Measurements from ENCODE around the gene XPR1.
"Not testable (repeated sequence)": the region's sequence is repeated elsewhere in the genome, so short reads cannot be mapped to it uniquely, and the experiment has no call there.

XPR1 gene

DNA sequence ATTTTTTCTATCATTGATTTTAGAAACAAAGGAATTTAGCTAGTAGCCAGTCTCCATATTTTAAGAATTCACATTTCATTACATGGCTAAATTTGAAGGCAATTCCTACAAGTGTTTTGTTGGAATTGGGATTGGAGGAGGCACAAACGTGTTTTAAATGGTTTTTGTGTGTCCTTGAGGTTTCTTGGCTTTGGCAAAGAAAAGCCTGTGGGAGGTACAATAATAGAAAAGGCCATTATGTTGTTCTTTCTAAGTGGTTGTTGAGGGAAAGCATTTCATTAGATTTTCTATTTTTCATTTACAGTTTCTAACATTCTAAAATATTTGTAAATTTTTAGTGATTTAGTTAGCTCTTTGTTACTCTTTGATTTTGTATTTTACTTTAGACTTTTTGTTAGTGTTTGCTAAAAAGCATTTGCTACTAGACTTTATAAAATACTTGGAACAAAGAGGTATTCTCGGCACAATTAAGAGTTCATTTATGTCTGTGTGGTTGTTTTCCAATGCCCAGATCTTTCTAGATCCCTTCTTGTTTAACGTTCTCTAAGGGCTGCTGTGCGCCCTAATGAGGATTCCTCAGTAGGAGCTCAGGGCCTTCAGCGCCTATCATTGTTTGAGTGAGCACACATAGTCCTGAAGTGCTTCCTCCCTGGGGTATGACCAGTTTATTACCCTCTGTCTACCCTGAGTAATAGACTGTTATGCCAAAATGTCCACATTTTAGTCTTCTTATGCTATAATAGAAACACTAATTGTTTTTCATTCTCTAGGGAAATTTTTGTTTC, 210.9 kb downstream of the XPR1 start:
- peak; percentile 45 for DNase-seq

DNA sequence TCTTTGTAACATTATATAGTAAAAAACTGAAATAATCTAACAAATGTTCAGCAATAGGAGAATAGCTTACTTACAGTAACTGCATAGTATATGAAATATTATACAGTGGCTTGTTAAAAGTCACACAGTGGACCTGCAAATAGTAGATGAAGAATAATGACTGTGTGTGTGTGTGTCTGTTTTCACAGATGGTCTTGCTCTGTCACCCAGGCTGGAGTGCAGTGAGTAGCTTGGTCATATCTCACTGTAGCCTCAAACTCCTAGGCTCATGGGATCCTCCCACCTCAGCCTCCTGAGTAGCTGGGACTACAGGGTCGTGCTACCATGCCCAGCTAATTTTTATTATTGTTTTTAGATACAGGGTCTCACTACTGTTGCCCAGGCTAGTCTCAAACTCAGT, 213.5 kb downstream of the XPR1 start:
- no peak for DNase-seq

DNA sequence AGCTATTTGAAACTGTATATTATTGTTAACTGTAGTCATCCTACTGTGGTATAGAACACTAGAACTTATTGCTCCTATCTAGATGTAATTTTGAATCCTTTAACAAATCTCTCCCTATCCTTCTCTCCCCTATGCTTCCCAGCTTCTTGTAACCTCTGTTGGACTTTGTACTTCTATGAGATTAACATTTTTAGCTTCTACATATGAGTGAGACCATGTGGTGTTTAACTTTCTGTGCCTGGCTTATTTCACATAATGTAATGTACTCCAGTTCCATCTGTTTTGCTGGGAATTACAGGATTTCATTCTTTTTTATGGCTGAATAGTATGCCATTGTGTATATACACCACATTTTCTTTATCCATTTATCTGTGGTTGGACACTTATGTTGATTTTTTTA, 216.4 kb downstream of the XPR1 start:
- DNase-seq = no peak

DNA sequence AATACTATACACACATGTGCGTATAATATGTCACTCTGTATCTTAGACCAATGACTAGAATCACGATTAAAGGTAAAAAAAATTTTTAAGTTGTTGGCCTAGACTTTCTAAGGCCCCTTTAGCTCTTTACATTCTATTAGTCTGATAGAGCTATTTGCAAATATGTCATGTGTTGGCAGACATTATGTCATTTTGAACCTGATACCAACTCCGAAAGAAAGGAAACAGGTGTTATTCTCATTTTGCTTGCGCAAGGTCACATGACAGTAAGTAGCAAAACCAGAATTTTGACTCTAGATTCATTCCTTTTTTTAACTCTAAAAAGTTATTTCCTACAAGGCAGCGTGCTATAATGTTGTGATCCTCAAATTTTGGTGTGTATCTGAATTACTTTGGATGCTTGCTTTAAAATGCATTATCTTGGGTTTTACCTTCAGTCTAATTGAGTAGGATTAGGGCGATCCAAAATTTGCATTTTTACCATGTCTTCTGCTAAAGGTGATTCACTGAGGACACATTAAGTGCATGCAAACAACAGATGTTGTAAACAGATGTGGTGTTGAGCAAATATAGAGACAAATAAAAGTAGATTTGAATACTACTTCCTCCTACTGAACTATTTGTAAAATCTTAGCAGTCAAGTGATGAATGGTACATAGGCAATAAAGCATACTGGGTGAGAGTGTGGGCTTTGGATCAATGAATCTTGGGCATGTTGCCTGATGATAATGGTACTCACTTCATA, 217.4 kb downstream of the XPR1 start:
- no peak for DNase-seq

DNA sequence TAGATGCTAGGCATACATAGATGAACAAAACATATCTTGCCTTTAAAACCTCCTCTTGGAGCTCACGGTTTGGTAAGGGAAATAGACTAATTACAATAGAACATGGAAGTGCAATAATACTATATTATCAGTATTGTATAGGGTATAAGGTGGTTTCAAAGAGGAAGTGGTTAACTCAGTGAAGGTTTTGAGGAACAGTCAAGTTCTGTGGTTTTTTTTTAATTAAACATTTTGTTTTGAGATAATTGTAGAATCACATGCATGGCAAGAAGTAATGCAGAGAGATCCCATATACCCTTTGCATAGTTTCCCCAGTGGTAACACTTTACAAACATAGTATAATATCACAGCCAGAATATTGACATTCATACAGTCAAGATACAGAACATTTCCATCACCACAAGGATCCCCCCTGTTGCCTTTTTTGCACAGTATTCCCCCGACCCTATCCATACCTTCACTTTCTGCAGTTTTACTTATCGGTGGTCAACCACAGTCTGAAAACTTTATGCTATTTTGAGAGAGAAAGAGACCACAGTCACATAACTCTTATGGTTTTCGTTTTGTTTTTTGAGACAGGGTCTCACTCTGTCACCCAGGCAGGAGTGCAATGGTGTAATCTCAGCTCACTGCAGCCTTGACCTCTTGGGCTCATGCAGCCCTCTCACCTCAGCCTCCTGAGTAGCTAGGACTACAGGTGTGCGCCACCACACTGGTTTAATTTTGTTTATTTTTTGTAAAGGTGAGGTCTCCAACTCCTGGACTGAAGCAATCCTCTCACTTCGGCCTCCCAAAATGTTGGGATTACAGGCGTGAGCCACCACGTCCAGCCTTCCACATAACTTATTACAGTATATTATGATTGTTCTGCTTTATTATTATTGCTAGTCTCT, 220.4 kb downstream of the XPR1 start:
- DNase-seq = no peak

DNA sequence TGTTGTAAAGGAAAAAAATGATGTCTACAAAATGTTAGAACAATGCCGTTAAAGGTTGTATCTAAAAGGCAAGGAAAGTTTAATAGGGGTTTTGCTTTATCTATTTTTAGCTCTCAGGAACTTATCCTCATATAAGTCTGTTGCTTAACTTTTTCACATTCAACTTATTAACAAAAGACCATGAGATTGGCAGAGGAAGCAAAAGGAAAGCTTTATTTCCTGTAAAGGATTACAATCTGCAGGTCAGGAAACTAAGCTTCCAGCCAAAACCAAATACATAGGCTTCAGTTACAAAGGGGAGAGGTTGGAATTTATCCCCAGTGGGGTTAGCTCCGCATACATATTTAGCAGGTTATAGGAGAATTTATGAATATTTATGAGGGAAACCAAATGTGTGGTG, 222.2 kb downstream of the XPR1 start:
- no peak for DNase-seq

DNA sequence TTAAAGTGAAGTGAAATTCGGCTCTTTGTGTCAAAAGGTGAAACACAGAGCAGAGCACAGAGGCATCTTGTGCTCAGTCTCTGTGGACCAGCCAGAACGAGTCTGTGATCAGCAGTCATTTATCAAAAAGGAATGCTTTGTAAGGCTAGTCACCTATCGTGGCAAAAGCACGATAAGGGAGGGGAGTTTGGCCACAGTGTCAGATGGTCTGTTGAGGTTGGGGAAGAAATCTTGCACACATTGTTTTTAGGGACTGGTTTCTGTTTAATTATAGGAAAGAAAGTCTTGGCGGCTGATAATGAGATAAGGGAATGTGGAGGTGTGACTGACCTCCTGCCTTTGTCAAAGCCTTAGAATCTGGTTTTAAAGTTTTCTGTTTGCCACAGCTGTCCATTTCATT, 222.6 kb downstream of the XPR1 start:
- DNase-seq = no peak

DNA sequence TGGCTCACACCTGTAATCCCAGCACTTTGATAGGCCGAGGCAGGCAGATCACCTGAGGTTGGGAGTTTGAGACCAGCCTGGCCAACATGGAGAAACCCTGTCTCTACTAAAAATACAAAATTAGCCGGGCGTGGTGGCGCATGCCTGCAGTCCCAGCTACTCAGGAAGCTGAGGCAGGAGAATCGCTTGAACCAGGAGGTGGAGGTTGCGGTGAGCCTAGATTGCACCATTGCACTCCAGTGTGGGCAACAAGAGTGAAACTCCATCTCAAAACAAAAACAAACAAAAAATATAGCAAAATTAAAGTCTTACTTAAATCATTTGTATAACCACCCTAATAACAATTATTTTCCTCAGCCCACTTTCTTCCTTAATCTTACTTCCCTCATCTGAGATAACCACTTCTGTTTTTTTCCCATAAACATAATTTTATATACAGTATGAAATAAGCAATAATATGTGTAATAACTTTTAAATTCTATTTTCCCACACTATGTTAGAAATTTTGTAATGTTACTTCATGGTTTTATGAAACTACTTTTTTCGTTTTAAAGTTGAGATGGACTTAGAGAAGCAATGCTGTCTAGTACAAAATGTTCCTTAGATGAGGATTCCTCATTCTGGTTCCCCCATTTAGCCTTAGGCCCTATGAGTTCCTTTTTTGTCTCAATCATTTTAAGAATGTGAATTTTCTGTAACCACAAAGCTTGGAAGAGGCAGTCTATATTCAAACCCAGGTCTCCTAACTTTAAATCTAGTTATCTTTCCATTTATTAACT, 226.3 kb downstream of the XPR1 start:
- not testable (repeated sequence) for DNase-seq

DNA sequence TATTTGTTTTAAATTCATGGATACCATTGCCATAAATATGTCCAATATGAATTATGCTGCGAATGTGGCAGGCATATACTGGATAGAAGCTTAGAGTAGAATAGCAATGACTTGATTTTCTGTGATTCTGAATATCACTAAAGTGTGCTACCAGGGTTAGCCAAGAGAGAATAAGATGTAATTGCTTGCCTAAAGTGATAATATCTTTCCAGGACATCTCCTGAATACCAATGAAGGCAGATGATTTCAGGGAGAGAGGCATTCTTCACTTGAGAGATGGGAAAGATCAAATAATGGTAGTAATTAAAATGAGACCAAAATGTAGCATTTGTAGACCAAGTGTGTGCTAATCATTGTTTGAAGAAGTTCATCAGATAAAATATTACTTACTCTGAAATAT, 227.5 kb downstream of the XPR1 start:
- no peak for DNase-seq

DNA sequence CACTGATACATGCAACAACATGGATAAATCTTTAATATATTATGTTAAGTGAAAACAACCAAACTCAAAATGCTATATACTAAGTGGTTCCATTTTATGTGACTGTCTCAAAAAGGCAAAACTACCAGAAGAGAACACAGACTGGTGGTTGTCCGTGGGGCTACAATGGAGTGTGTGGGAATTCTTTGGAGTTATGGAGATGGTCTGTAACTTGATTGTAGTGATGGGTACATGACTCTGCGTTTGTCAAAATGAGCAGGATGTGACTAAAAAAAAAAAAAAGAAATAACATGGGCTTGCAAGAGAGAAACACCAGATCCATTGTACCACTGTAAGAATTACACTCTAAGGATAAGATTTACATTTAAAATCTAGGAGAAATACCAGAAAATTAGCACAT, 228.7 kb downstream of the XPR1 start:
- DNase-seq = no peak

DNA sequence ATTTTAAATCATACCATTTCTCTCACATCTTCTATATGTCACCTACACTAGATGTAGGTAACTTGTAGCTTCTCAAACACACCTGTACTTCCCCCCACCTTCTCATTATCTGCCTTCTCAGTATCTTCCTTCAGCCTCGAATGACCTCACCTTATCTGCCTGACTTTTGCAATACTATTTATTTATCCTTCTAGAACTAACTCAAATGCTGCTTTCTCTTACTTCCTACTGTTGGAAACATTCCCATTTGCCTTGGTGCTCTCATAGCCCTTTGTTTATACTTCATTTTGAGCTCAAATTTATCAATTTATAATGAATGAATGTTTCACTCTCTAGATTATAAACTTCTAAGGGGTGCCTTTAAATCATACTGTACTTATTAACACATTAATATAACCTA, 230.5 kb downstream of the XPR1 start:
- DNase-seq = no peak

DNA sequence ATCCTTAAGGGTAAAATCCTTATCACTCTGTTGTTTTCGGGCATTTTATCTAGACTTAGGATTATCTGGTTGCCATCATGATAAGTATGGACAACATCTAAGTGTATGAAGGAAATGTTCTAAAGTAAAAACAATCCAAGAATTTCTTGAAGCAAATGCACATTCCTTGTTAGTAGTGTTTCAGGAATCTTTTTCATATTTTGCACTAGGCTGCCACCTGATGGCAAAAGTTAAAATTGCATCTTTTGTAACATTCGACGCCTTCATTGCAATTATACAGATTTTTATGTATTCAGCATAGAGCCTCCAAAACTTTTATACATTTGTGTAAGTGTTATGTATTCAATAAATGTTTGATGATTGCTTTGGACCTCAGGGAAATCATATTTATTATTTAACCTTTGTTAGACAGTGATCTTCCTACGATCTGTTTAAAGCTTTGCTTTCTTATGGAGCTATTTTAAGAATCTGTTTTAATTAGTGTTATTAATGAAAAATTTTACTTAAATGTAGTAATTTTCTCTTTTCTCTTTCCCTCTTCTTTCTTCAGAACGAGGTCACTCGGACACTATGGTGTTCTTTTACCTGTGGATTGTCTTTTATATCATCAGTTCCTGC, 231.4 kb downstream of the XPR1 start:
- peak; percentile 27 for DNase-seq

DNA sequence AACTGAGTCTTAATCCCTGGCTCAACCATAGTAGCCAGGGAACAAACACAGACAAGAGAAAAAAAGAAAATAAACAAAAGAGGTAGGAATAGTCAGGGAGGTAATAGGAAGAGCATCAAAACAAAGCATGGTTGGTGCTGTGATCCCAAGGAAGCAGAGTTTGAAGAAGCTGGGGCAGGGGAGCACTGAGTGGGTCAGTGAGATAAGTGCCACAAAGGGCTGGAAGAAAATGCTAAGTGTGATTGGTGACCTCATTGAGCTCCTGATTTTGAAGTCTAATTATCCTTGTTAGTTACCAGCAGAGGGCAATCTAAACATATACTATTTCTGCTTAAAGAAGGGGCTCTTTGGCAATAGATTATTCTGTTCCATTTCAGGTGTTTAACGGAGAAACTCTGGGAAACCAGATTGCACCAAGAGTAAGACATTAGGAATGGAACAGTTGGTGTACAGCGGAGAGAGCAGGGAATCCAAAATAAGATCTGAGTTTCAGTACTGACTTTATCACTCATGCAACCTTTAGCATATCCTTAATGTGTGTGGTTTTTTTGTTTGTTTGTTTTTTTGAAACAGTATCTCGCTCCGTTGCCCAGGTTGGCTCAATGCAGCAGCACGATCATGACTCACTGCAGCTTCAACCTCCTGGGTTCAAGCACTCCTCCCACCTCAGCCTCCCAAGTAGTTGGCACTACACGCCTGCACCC, 250.1 kb downstream of the XPR1 start:
- peak; percentile 47 for DNase-seq

DNA sequence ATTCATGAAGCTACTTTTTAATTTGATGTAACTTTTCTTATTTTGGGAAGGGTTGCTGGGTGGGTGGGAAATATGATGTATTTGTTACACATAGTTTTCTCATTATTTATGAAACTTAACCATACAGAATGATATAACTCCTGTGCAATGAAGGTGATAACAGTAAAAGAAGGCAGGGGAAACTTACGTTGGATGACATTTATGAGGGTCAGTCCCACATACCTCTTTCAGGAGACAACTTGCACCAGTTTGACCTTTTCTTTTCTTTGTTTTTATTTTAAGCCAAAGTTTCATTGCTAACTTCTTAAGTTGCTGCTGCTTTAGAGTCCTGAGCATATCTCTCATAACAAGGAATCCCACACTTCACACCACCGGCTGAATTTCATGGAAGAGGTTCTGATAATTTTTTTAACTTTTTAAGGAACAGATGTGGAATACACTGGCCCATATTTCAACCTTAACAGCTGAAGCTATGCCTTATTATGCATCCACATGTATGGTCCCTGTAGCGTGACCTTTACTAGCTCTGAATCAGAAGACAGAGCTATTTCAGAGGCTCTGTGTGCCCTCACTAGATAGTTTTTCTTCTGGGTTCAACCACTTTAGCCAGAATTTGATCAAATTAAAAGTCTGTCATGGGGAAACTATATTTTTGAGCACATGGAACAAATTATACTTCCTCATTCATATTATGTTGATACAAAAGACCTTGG, 252.9 kb downstream of the XPR1 start:
- DNase-seq = no peak

DNA sequence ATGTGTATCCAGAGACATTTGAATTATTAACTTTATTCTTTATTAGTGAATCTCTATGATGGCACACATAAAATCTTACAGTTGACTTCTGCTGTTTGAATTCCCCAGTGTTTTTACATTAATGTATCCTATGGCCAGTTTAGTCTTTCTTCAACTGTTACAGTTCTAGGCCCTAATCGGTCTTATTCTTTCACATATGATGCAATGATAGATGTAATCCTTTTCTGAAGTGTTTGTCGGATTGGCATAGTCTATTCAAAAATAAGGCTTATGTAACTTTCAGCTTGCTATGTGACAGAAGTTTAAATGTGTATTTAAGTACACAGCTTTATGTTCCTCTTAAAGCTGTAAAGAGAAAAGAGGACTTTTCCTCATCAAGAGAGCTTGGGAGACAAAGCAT, 254.5 kb downstream of the XPR1 start:
- DNase-seq = no peak

DNA sequence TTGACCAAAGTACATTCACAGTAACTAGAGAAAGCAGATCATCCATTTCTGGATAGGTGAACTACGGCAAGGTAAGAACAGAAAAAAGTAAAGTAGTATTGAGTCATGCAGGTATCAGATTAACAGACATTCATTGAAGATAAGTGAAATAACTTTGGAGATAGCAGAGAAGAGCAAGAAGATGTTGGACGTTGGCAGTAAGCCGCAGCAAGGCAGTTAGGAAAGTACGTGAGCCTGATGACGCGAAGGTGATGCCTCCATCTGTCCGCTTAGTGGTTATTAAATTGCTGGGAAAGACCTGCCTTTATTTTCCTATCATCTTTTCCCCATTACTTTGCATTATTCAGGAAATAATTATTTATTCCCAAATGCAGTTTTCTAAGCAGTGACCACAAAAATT, 256.0 kb downstream of the XPR1 start:
- no peak for DNase-seq

DNA sequence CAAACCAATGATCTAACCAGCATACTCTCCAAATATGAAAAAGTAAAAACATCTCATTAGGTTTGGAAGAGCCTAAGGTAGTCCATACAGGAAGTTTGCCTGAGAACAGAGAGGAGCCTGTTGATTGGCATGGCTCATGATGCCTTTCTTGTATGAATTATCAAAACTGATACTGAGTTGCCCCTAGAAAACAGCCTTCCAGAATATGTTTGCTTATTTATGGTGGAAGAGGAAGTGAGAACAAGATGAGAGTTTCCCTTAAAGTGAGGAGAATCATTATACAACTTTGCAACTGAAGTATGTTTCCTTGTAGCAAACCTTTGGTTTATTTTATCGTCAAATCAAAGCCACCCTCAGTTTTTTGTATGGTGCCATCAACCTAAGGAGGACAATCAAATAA, 257.0 kb downstream of the XPR1 start:
- no peak for DNase-seq

DNA sequence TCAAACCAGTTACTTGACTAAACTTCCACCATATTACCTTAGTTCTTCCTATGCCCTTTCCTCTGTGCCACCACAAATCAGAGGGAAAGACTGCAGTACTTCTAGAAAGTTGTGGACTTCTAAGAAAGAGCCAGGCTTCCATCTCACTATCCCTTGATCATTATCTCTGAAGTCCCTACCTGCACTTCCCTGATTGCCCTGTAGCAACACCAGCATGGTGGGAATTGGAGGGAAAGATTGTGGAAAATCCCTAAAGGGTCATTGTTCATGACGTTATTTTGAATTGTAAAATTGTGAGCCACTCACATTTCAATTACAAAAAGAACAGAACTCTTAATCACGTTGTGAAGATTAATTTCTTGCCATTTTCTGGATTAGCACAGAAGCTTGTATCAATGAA, 257.5 kb downstream of the XPR1 start:
- DNase-seq = no peak

DNA sequence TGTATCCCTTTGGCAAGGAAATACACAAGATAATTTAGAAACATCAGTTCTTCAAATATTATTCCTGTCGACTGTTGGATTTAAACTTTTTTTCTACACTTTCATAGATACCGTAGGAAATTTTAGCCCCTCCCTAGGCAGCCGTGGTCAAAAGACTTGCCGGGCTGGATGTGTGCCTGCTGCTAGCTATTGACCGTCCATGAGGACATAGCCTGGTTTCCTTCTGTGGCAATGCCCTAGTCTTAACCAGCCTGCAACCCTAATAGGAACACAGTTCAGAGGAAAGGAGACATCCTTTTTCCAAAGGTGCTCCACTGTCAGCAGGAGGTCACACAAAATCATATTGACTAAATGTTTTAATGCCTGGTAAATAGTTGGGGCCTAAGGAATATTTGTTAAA, 260.4 kb downstream of the XPR1 start:
- no peak for DNase-seq

DNA sequence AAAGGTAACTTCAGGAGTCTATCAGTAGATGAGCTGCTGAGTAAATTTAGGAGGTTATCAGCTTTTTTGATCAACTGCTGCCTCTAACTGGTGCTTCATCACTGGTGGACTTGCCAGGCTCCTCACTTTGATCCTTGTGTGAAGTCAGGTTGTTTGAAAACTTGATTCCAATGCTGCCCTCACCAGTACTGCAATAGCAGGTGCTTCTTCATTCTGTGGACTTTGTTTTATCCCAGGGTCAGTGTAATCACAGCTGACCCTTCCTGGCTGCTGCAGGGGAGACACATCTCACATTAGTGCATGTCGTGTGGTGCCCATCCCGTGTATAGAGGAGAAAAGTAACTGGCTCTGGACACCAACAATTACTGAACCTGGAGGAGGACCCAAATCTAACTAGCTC, 260.9 kb downstream of the XPR1 start:
- no peak for DNase-seq

DNA sequence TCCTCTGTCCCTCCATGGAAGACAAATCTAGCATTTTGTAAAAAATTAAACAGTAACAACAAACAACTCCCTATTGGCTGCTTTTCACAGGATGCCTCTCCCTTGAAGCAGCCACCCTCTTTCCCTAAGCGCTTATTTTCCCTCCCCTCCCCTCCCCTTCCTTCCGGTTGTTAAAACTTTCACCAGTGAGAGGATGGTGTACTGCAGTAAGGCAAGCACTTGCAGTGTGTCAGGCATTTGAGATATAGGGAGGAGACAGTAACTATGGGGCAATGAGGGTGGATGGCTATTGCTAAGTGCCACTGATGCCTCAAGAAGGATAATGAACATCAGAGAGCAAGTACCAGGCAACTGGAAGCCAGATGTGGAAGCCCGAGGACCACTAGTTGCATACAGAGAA, 261.8 kb downstream of the XPR1 start:
- DNase-seq = no peak

All from NCI-H1436 (cell line).